GM11168 (cell line): Measurements from ENCODE around the gene AP2B1.

ENCODE experiments used
- in situ Hi-C: fragments of 300-500 bp; cut with MboI; formaldehyde crosslinking; loops from one replicate; pipeline ENCODE4 v1.12.0; 2022; ENCODE audit warnings: low sequenced_read_pairs; ENCODE audit not compliant: unreplicated experiment

Gene AP2B1

DNA sequence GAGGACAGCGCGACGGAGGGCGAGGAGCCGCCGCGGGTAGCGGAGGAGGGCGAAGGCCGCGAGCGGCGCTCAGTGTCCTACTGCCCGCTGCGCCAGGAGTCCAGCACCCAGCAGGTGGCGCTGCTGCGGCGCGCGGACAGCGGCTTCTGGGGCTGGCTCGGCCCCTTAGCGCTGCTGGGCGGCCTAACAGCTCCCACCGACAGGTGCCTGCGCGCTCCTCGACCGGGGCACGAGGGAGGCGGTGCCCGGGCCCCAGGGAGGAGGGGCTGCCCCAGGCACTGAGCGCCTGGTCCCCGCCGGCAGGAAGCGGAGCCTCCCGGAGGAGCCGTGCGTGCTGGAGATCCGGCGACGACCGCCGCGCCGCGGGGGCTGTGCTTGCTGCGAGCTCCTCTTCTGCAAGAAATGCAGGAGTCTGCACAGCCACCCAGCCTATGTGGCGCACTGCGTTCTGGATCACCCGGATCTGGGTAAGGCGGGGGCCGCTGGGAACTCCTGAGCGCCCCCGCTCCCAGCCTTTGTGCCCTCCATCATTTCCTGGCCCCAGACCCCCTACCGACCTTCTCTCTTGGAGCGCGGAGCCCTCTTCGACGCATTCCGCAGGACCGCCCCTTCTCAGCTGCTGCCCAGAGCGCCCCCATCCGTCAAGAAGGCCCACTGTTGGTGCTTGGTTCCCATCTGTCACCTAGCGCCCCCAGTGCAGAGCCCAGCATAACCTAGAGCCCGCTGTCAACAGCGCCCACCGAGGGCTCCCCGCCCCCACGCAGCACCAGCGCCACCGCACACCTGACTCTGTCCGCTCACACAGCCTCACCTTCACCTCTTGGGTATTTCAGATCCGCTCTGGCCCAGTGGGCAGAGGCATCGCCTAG is 177.2 kb downstream of the AP2B1 start:
- in situ Hi-C loops = no loop called here

DNA sequence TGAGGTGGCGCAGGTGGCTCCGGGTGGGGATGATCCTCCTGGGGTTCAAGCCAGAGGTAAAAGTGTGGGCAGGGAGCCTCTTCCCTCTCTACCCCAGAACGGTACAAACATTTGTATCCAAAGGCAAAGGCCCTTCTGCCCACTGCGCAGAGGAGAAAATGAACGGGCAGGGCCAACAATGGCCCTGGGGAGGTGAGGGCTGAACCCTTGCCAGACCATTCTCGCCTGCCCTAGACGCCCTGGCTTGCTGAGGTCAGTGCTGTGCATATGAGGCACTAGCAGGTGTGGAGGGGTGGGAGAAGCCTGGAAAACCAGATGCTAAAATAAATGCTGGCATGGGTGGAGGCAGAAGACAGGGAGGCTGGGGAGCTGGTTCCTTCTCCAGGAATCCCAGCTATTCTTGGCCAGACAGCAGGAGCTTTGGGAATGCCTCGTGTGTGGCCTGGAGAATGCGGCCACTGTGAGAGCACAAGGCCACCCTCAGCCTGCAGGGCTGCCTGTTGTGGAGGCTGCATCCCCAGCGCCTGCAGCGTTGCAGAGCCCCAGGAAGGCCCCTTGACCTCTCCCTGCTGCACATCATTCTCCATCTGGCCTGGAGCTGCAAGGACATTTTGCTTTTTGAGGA is 178.1 kb downstream of the AP2B1 start:
- in situ Hi-C loops = loop anchor here (5.0 kb wide), 1 partner anchor 37 kb away; no protein-coding TSS in a partner anchor

DNA sequence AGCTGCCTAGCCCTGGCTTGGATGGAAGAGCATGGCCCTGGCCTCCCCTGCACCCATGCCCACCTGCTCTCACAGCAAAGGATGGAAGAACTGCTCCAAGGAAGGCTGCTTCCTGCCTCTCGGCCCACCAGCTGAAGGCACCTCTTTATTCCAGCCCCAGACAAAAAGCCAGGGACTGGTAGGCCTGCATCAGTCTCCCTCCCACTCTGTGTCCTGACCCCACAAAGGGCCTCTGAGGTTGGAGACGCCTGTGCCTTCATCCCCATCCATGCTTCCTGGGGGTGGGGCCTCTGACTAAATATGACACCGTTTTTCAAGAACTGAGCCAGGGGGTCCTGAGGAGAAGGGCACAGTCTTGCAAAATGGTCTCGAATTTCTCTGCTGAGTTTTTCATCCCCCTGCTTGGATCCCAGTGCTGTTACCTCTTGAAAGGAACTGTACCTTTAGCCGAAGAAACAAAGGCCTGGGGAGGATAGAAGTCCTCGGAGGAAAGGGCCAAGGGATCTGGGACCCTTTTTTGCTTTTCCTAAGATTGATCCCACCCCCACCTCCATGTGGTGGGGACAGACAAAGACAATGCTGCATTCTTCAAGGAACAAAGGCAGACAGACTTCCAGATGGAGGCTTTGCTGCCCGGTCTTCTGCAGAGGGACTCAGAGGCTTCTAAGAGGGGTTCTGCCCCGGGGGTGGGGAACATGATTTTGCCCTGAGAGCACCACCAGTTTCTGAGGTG is 178.8 kb downstream of the AP2B1 start:
- in situ Hi-C loops = loop anchor here (5.0 kb wide), 1 partner anchor 36 kb away; no protein-coding TSS in a partner anchor

- in situ Hi-C loops = loop anchor here (5.0 kb wide), 1 partner anchor 36 kb away; no protein-coding TSS in a partner anchor
These were observed 179.4 kb downstream of the AP2B1 start for GRCh38 chr17:35766489-35766877.

GRCh38 chr17:35766903-35767510 is 179.9 kb downstream of the AP2B1 start:
- in situ Hi-C loops = loop anchor here (5.0 kb wide), 1 partner anchor 35 kb away; no protein-coding TSS in a partner anchor

DNA sequence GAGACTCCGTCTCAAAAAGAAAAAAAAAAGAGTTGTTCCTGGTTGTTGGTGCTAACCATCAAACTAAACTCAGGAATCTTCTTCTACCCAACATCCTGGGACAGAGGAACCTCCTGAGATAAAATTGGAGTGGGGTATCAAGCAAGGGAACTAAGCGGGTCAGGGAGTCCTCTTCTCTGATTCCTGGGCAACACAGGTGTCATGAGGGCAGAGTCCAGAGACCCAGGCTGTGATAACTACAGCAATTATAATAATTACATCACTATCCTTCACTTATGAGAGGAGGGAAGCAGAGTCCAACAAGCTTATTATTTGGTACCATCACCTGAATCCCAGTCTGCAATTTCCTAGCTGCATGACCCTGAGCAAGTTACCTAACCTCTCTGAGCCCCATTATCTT is 181.7 kb downstream of the AP2B1 start:
- in situ Hi-C loops = loop anchor here (5.0 kb wide), 1 partner anchor 34 kb away; no protein-coding TSS in a partner anchor

GRCh38 chr17:35769895-35770486 is 182.9 kb downstream of the AP2B1 start:
- in situ Hi-C loops = loop anchor here (5.0 kb wide), 1 partner anchor 32 kb away; no protein-coding TSS in a partner anchor

- in situ Hi-C loops = no loop called here
These were observed 186.0 kb downstream of the AP2B1 start for GRCh38 chr17:35773129-35773528.

DNA sequence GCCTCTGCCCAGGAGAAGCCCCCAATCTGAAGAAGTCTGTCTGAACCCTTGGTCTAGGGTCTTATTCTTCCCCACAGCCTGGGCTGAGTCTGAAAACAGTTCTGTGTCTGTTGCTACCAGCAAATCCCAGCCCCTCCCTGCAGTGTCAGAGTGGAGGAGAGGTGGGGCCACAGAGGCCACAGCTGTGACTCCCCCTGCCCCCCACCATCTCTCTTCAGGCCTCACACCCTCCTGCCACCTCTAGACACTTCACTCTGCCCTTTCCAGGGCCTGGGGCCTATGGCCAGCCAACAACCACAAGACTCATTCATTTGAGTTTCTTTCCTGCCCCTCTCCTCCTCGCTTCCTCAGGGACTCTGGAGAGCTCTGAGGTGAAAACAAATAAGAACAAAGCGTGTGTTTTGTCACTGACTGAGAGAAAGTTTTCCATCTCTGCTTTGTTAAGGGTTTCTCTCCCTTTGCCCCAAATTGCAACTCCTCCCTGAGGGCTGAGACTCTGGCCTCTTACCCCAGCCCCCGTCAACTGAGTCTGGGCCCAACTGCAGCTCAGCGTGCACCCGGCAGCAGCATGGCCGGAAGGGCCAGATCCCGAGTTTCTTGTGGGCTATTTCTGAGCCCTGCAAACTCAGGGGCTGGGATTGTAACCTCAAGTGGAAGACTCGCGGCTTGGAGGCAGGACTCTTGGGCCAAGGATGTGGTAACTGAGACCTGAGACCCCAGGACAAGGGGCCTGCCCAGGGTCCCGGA is 186.7 kb downstream of the AP2B1 start:
- in situ Hi-C loops = no loop called here

GRCh38 chr17:35774499-35774898 is 187.4 kb downstream of the AP2B1 start:
- in situ Hi-C loops = no loop called here

DNA sequence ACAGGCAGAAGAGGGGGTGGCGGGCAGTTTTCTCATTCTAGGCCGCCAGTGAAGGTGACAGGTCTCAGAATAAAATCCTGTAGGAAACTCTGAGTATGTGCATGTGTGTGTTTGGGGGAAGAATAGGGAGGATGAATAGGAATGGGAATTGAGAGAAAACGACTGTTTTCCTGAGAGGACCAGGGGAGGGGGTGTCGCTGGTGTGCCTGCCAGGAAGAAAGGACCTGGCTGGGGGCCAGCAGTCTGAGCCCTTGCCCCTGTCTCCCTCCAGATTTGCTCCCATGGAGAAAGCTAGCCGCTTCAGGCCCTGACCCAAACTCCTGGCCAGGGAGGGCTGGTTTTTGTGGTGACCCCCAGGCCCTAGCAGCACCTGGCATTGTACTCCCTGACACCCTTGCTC is 187.9 kb downstream of the AP2B1 start:
- in situ Hi-C loops = no loop called here

- in situ Hi-C loops = no loop called here
These were observed 188.5 kb downstream of the AP2B1 start for GRCh38 chr17:35775583-35775982.
